Astrocyte of the cerebellum (primary cell): Measurements from ENCODE around the gene REXO1.

Source experiments
- DNase-seq: peaks from one replicate; pipeline ENCODE4 v3.0.0-alpha.2; 2011; ENCODE audit warnings: low read depth
- H3K4me3 ChIP-seq: 2 replicates; pipeline ENCODE4 v1.5.1; 2011; ENCODE audit warnings: mild to moderate bottlenecking, low read depth, low read length, moderate library complexity
- in situ Hi-C: cut with HindIII; loops from 2 replicates; pipeline ENCODE4 v1.10.0; 2017; ENCODE audit warnings: low sequenced_read_pairs
- TF ChIP-seq, protein P1 (sequence below): IDR thresholded peaks from 2 replicates; pipeline ENCODE4 v1.5.1; 2012; ENCODE audit warnings: low read length, low read depth, moderate library complexity, mild to moderate bottlenecking; ENCODE audit errors: missing control alignments

The REXO1 gene

DNA sequence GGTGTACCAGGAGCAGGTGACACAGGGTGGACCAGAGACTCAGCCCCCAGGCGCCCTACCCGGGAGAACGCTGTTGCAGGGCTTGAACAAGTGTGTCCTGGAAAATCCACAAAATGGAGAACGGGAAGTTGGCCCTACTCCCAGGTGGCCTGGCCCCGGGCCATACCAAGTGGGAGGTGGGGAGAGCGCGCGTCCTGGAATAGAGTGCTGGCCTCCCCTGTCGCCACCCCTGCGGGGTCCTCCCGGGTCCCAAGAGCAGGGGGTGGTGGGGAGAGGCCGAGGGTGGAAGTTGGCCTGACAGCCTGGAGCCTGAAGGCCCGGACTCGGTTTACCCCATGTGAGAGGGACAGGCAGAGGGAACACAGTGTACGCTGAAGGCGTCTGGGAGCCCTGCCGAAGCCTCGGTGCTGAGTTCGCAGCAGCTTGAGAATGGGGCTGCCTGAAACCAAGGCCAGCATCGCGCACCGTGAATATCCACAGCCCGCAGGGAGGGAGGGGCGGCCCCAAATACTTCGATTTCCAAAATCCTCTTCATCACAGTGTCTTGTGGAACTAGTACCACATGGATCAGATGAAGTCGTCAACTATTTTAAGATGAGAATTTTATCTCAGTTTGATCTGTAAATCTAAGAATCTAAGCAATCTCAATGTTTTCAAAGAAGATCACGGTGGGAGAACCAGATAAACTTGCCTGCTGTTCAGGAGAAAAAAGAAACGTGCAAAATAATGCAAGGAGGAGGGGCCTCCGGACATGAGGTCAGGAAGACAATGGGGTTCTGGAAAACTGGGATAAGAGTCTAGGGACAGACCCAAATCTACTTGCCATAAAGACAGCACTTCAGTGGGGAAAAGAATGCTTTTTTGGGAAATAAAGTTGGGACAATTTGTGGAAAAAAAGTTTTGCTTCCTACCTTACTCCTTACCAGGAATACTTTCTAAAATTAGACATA lies 25.5 kb upstream of the REXO1 start:
- in situ Hi-C loops, result loop anchor here (10.0 kb wide), 1 partner anchor 121 kb away; no protein-coding TSS in a partner anchor
- TF ChIP-seq, protein P1, sequence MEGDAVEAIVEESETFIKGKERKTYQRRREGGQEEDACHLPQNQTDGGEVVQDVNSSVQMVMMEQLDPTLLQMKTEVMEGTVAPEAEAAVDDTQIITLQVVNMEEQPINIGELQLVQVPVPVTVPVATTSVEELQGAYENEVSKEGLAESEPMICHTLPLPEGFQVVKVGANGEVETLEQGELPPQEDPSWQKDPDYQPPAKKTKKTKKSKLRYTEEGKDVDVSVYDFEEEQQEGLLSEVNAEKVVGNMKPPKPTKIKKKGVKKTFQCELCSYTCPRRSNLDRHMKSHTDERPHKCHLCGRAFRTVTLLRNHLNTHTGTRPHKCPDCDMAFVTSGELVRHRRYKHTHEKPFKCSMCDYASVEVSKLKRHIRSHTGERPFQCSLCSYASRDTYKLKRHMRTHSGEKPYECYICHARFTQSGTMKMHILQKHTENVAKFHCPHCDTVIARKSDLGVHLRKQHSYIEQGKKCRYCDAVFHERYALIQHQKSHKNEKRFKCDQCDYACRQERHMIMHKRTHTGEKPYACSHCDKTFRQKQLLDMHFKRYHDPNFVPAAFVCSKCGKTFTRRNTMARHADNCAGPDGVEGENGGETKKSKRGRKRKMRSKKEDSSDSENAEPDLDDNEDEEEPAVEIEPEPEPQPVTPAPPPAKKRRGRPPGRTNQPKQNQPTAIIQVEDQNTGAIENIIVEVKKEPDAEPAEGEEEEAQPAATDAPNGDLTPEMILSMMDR, result no peak
- peak overlapping the region; percentile 2 for H3K4me3 ChIP-seq
- no peak for DNase-seq

DNA sequence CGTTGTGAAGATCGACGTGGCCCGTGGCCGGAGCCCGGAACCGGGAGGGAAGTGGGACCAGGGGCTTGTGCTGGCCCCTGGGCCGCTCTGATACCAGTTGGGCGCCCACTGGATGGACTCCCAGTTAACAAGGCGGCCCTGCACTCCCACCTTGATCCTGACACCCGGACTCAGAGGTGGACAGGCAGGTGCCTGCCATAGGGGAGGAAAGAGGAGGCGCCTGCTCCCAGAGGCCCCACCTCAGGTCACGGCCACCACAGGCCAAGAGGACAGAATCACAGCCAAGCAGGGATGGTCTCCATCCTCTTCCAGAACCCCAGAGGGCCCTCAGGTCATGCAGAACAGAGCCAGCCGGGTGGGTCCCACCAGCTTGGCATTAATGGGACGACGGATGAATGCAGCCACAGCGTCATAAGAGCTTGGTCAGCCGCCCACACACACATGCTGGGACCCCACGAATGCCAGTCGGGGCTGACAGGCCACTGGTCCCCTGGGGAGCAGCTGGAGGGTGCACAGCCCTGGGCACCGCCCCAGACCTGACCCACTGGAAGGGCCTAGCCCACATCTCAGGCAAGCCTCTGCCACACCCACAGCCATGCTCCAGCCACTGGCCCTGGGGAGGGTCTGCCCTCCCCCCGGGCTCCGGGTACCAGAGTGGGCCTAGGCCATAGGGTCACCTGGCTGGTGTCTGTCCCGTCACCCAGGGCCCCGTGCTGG lies 24.7 kb upstream of the REXO1 start:
- TF ChIP-seq, protein P1, result no peak
- peak overlapping the region; percentile 0 for H3K4me3 ChIP-seq
- in situ Hi-C loops, result loop anchor here (10.0 kb wide), 1 partner anchor 122 kb away; no protein-coding TSS in a partner anchor
- no peak for DNase-seq

DNA sequence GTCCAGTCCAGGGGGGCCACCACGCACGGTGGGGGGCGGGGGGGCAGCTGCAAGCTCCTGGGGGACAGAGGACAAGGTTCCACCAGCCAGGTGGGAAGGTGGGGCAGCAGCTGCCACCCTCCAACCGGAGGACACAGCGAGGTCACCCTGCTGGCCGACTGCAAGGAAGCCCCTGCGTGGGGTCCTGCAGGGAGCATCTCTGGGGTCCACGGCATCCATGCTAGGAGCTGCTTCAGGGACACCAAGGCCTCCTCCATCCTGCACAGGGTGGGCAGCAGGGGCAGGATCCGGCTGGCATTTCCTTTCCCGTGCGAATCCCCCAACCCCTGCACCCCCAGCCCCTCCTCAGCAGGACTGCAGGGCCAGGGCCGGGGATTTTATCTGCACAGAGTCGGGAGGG lies 23.3 kb upstream of the REXO1 start:
- H3K4me3 ChIP-seq, result no peak overlapping the region
- DNase-seq, result no peak
- in situ Hi-C loops, result loop anchor here (10.0 kb wide), 1 partner anchor 123 kb away; no protein-coding TSS in a partner anchor
- TF ChIP-seq, protein P1, result no peak

DNA sequence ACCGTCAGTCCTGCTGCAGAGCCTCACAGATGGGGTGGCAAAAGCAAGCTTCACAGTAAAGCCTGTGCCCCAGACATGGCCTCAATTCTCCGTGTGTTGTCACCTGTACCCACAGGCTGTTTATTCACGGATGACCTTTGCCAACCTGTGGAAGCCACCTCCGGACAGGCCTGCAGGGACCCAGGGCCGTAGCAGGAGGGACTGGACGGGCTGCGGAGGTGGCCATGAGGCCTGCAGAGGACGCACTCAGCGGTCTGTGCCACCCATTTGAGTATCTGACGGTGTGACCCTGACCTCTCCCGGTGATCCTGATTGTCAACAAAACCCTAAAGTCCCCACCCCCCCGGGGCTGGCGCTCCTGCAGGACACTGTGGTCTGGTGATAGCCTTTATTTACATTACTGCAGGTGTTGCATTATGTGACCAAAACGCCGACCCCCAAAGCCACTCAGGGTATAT lies 22.9 kb upstream of the REXO1 start:
- H3K4me3 ChIP-seq, result no peak overlapping the region
- no peak for DNase-seq
- in situ Hi-C loops, result loop anchor here (10.0 kb wide), 1 partner anchor 124 kb away; no protein-coding TSS in a partner anchor
- TF ChIP-seq, protein P1, result no peak

DNA sequence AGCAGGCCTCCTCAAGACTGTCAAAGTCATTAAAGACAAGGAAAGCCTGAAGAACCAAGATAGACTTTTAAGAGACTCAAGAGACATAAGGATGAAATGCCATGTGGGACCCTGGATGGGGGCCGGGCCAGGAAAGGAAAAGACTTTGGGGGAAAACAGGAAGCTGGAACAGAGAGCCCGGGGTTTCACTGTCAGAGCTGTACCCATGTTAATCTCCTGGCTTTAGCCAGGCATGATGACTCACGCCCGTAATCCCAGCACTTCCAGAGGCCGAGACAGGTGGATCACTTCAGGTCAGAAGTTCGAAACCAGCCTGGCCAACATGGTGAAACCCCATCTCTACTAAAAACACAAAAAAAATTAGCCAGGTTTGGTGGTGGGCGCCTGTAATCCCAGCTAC lies 20.7 kb upstream of the REXO1 start:
- no peak for DNase-seq
- in situ Hi-C loops, result no loop called here
- TF ChIP-seq, protein P1, result no peak
- H3K4me3 ChIP-seq, result no peak overlapping the region

DNA sequence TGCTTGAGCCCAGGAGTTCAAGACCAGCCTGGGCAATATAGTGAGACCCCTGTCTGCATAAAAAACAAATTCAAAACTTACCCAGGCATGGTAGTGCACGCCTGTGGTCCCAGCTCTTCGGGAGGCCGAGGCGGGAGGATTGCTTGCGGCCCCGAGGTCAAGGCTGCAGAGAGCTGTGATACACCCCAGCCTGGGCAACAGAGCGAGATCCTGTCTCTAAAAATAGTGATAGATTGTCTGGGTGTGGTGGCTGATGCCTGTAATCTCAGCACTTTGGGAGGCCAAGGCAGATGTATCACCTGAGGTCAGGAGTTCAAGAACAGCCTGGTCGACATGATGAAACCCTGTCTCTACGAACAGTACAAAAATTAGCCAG lies 19.1 kb upstream of the REXO1 start:
- in situ Hi-C loops, result no loop called here
- no peak for DNase-seq
- TF ChIP-seq, protein P1, result no peak
- no peak overlapping the region for H3K4me3 ChIP-seq
